Measurements from ENCODE around the gene IRF1. TPM values are rescaled to one million over a fixed set of nuclear protein-coding genes. Genes with fewer than 3 reads are reported as not detected.

The IRF1 gene
- total RNA-seq, 2 donors from 2014 or later, result 5.6 to 7.3 TPM

DNA sequence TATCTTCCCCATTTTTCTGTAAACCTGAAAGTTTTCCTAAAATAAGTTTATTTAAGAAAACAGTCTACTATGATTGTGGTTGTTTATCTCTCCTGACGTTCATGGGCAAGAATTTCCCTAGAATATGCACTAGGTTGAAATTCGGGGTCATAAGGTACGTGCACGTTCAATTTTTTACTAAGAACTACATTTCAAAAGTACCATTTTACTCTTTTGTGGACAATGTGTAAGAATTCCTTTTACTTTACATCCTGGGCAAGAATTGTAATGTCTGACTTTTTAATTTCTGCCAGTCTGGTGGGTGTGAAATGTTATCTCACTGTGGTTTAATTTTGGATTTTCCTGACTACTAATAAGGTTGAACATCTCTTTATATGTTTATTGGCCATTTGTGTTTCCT lies 40.4 kb upstream of the IRF1 start:
- no peaks in the 10 kb centered on the region for H3K4me1 ChIP-seq (ENCODE audit: control insufficient read depth, insufficient read depth, low read length)
- H3K9me3 Mint-ChIP-seq, result no peaks in the 10 kb centered on the region
- no peak overlapping the region for H3K4me3 ChIP-seq (ENCODE audit: low read length)
- DNase-seq, result no peak
- TF ChIP-seq CTCF (conservative IDR thresholded peaks at IDR 0.05), result no peak
- H3K27ac Mint-ChIP-seq, result no peak overlapping the region
- H3K36me3 Mint-ChIP-seq (ENCODE audit: low read depth), result no peaks in the 10 kb centered on the region
- H3K4me1 Mint-ChIP-seq, result no peaks in the 10 kb centered on the region
- H3K4me3 Mint-ChIP-seq, result no peak overlapping the region
- H3K36me3 ChIP-seq (ENCODE audit: control insufficient read depth, insufficient read depth, low read length), result no peaks in the 10 kb centered on the region
- H3K27ac ChIP-seq (ENCODE audit: low read depth, low read length), result no peak overlapping the region
- no peak overlapping the region for H3K9ac ChIP-seq (ENCODE audit: extremely low read depth, low read length, poor library complexity, severe bottlenecking)
- H3K27me3 ChIP-seq (ENCODE audit: control insufficient read depth, insufficient read depth, low read length, poor library complexity, severe bottlenecking), result peaks cover 44% of the 10 kb centered on the region
- no peaks in the 10 kb centered on the region for H3K9me3 ChIP-seq (ENCODE audit: control insufficient read depth, low read length)
- peaks cover 31% of the 10 kb centered on the region for H3K27me3 Mint-ChIP-seq (ENCODE audit: insufficient read depth)
- 77 to 89% methylated on average over 3 to 4 of the region's 4 CpGs for WGBS, 2 experiments (ENCODE audit: insufficient coverage in 1 of 2, insufficient read length in 1 of 2)

DNA sequence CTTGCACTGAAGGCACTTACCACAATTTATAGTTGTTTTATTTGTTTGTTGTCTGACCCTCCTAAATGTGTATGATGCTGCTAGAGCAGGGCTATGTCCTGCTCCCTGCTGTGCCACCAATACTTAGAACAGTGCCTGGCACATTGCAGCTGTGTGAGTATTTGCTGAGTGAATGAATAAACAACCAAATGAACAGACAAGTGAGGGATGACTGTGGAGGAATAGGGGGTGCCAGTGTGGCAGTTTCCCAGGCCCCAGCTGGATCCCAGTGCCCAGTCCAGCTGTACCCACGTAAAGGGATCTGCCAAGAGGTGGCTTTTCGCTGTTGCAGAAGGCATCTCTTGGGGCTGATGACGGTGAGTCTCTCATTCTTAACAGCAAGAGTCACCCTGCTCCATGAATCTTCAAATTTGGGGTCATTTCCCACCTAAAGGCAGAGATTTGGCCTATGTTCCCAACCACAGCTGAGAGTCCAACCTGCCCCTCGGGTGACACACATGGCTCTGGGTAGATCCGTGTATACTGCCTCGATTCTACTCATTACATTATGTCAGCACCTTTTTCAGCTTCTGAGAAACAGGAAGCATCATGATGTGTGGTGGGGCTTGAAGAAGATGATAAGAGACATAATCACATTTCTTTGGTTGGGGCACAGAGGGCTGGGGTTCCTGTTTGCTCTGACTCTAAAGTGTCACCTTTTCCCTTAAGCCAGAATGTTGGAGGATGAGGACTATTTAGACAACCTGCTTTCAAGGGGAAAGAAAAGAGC lies 38.5 kb upstream of the IRF1 start:
- H3K27ac Mint-ChIP-seq, result no peak overlapping the region
- H3K36me3 ChIP-seq (ENCODE audit: control insufficient read depth, insufficient read depth, low read length), result no peaks in the 10 kb centered on the region
- no peak for TF ChIP-seq CTCF (conservative IDR thresholded peaks at IDR 0.05)
- H3K27me3 Mint-ChIP-seq (ENCODE audit: insufficient read depth), result peaks cover 15% of the 10 kb centered on the region
- WGBS, 2 experiments (ENCODE audit: insufficient coverage in 1 of 2, insufficient read length in 1 of 2), result 92 to 96% methylated on average over 4 to 5 of the region's 6 CpGs
- no peaks in the 10 kb centered on the region for H3K4me1 ChIP-seq (ENCODE audit: control insufficient read depth, insufficient read depth, low read length)
- H3K9ac ChIP-seq (ENCODE audit: extremely low read depth, low read length, poor library complexity, severe bottlenecking), result no peak overlapping the region
- H3K4me1 Mint-ChIP-seq, result no peaks in the 10 kb centered on the region
- no peaks in the 10 kb centered on the region for H3K9me3 Mint-ChIP-seq
- no peaks in the 10 kb centered on the region for H3K36me3 Mint-ChIP-seq (ENCODE audit: low read depth)
- H3K9me3 ChIP-seq (ENCODE audit: control insufficient read depth, low read length), result no peaks in the 10 kb centered on the region
- peaks cover 26% of the 10 kb centered on the region for H3K27me3 ChIP-seq (ENCODE audit: control insufficient read depth, insufficient read depth, low read length, poor library complexity, severe bottlenecking)
- no peak overlapping the region for H3K4me3 ChIP-seq (ENCODE audit: low read length)
- DNase-seq, result no peak
- H3K27ac ChIP-seq (ENCODE audit: low read depth, low read length), result no peak overlapping the region
- no peak overlapping the region for H3K4me3 Mint-ChIP-seq

DNA sequence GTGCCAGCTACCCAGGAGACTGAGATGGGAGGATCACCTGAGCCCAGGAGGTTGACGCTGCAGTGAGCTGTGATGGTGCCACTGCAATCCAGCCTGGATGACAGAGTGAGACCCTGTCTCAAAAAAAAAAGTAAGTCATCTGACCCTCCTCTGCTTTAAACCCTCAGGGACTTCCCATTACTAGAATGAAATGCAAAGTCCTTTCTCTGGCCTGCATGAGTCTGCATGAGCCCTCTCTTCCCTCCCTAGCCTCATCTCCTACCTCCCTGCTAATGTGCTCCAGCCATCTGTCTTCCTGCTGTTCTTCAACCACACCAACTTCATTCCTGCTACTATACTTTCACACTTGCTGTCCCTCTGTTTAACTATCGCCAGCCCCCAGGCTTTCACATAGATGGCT lies 37.4 kb upstream of the IRF1 start:
- H3K36me3 ChIP-seq (ENCODE audit: control insufficient read depth, insufficient read depth, low read length), result no peaks in the 10 kb centered on the region
- peaks cover 20% of the 10 kb centered on the region for H3K27me3 ChIP-seq (ENCODE audit: control insufficient read depth, insufficient read depth, low read length, poor library complexity, severe bottlenecking)
- H3K4me1 ChIP-seq (ENCODE audit: control insufficient read depth, insufficient read depth, low read length), result no peaks in the 10 kb centered on the region
- Mint-ChIP-seq H3K27me3 (ENCODE audit: insufficient read depth) (peaks cover 14% of the 10 kb centered on the region), H3K27ac (no peak overlapping the region), H3K4me1 (no peaks in the 10 kb centered on the region), H3K36me3 (ENCODE audit: low read depth) (no peaks in the 10 kb centered on the region), H3K4me3 (no peak overlapping the region), H3K9me3 (no peaks in the 10 kb centered on the region)
- no peak overlapping the region for H3K4me3 ChIP-seq (ENCODE audit: low read length)
- no peak overlapping the region for H3K9ac ChIP-seq (ENCODE audit: extremely low read depth, low read length, poor library complexity, severe bottlenecking)
- no peak overlapping the region for H3K27ac ChIP-seq (ENCODE audit: low read depth, low read length)
- DNase-seq, result no peak
- TF ChIP-seq CTCF (conservative IDR thresholded peaks at IDR 0.05), result no peak
- 71 to 89% methylated on average over 1 to 2 of the region's 2 CpGs for WGBS, 2 experiments (ENCODE audit: insufficient coverage in 1 of 2, insufficient read length in 1 of 2)
- no peaks in the 10 kb centered on the region for H3K9me3 ChIP-seq (ENCODE audit: control insufficient read depth, low read length)

Data from endodermal cell (in vitro differentiated cells).